ENCODE results near the gene TRMT112.

DNA sequence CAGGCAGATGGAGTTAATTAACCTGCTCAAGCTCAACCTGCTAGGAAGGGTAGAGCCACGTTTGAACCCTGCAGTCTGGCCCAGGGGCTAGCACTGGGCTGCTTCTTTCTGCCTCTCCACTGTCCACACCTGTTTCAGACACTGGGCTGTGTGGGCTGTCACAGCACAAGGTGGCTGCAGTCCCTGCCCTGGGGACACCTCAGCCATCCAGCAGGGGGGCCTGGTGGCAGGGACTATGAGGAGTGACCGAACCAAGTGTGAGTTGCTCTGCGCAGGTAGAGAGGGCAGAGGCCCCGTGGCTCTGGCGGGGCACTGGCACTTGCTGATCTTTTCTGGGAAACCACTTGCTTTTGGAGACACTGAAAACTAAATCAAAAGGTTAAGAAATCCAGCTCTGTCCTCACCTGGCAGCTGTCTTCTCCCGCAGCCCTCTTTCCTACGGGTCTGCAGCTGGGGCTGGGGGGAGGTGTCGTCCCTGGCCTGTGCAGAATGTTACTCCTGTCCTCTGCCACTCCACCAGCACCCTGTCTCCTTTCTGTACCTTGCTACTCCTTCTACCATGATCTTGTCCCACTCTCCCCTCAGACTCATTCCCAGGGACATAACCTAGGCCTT lies 38.7 kb downstream of the TRMT112 start:
- no peak for TF ChIP-seq EP300 (IDR thresholded peaks at IDR 0.05)
- TF ChIP-seq POLR2A (IDR thresholded peaks at IDR 0.05), result no peak
- no peak for TF ChIP-seq POLR2AphosphoS5 (IDR thresholded peaks at IDR 0.05)

Data from upper lobe of left lung (tissue), 4 donors.